ENCODE results near the gene ZFAND3. TPM values are rescaled to one million over a fixed set of nuclear protein-coding genes. Genes with fewer than 3 reads are reported as not detected.

Gene ZFAND3
- total RNA-seq, 3 donors from 2014 or later, result 34.1 to 53.0 (median 36.0) TPM

- TF ChIP-seq POLR2A (IDR thresholded peaks at IDR 0.05) (no peak), CTCF (IDR thresholded peaks at IDR 0.05) (no peak), POLR2AphosphoS5 (IDR thresholded peaks at IDR 0.05) (no peak)
- no peaks in the 10 kb centered on the region for H3K4me1 ChIP-seq
- H3K36me3 ChIP-seq, result no peaks in the 10 kb centered on the region
- no peak overlapping the region for H3K27ac ChIP-seq
- intact Hi-C loops (cut with DNase I; ENCODE audit: low total_unique reads), result no loop called here
- DNase-seq (ENCODE audit: low spot score in 2 of 2), result no peak
- no peak overlapping the region for H3K4me3 ChIP-seq
- H3K27me3 ChIP-seq, result no peaks in the 10 kb centered on the region
- H3K9me3 ChIP-seq, result no peaks in the 10 kb centered on the region
These were observed 269.3 kb downstream of the ZFAND3 start for GRCh38 chr6:38088829-38089228.

- no peaks in the 10 kb centered on the region for H3K4me1 ChIP-seq
- intact Hi-C loops (cut with DNase I; ENCODE audit: low total_unique reads), result no loop called here
These were observed 272.1 kb downstream of the ZFAND3 start for GRCh38 chr6:38091613-38092012.

GRCh38 chr6:38092465-38092864 lies 272.9 kb downstream of the ZFAND3 start:
- Histone ChIP-seq H3K27ac (no peak overlapping the region), H3K27me3 (no peaks in the 10 kb centered on the region), H3K36me3 (no peaks in the 10 kb centered on the region), H3K4me1 (no peaks in the 10 kb centered on the region), H3K9me3 (no peaks in the 10 kb centered on the region), H3K4me3 (no peak overlapping the region)
- no peak for DNase-seq (ENCODE audit: low spot score in 2 of 2)
- no peak for TF ChIP-seq POLR2AphosphoS5 (IDR thresholded peaks at IDR 0.05)
- no peak for TF ChIP-seq POLR2A (IDR thresholded peaks at IDR 0.05)
- no peak for TF ChIP-seq CTCF (IDR thresholded peaks at IDR 0.05)
- intact Hi-C loops (cut with DNase I; ENCODE audit: low total_unique reads), result no loop called here

More at GRCh38 chr6:38091613-38092012, 272.1 kb downstream of the ZFAND3 start:
- H3K4me3 ChIP-seq, result no peak overlapping the region
- no peak overlapping the region for H3K27ac ChIP-seq
- DNase-seq (ENCODE audit: low spot score in 2 of 2), result no peak
- no peaks in the 10 kb centered on the region for H3K36me3 ChIP-seq
- H3K9me3 ChIP-seq, result no peaks in the 10 kb centered on the region
- no peaks in the 10 kb centered on the region for H3K27me3 ChIP-seq
- TF ChIP-seq CTCF (IDR thresholded peaks at IDR 0.05), result no peak
- no peak for TF ChIP-seq POLR2AphosphoS5 (IDR thresholded peaks at IDR 0.05)
- TF ChIP-seq POLR2A (IDR thresholded peaks at IDR 0.05), result no peak

GRCh38 chr6:38092964-38093363 lies 273.4 kb downstream of the ZFAND3 start:
- no peak overlapping the region for H3K27ac ChIP-seq
- intact Hi-C loops (cut with DNase I; ENCODE audit: low total_unique reads), result no loop called here
- H3K4me1 ChIP-seq, result no peaks in the 10 kb centered on the region
- H3K36me3 ChIP-seq, result no peaks in the 10 kb centered on the region
- DNase-seq (ENCODE audit: low spot score in 2 of 2), result no peak
- H3K27me3 ChIP-seq, result no peaks in the 10 kb centered on the region
- TF ChIP-seq CTCF (IDR thresholded peaks at IDR 0.05), result no peak
- no peak for TF ChIP-seq POLR2AphosphoS5 (IDR thresholded peaks at IDR 0.05)
- no peak for TF ChIP-seq POLR2A (IDR thresholded peaks at IDR 0.05)
- H3K9me3 ChIP-seq, result no peaks in the 10 kb centered on the region
- H3K4me3 ChIP-seq, result no peak overlapping the region

GRCh38 chr6:38095054-38095453 lies 275.5 kb downstream of the ZFAND3 start:
- intact Hi-C loops (cut with DNase I; ENCODE audit: low total_unique reads), result no loop called here
- Histone ChIP-seq H3K4me1 (no peaks in the 10 kb centered on the region), H3K27ac (no peak overlapping the region), H3K36me3 (no peaks in the 10 kb centered on the region), H3K4me3 (no peak overlapping the region), H3K27me3 (no peaks in the 10 kb centered on the region), H3K9me3 (no peaks in the 10 kb centered on the region)
- TF ChIP-seq POLR2A (IDR thresholded peaks at IDR 0.05) (no peak), POLR2AphosphoS5 (IDR thresholded peaks at IDR 0.05) (no peak), CTCF (IDR thresholded peaks at IDR 0.05) (no peak)
- no peak for DNase-seq (ENCODE audit: low spot score in 2 of 2)
